HepG2 (cell line): ENCODE measurements around the gene FIS1. TPM values are rescaled to one million over a fixed set of nuclear protein-coding genes. Genes with fewer than 3 reads are reported as not detected.

Experiments used
- MED13 ChIP-seq: sonication (generic); formaldehyde crosslinking; IDR thresholded peaks from 2 replicates; pipeline ENCODE4 v1.5.0; 2020; ENCODE audit warnings: missing genetic modification reagents
- ZMYM3 ChIP-seq: sonication (generic); formaldehyde crosslinking; IDR thresholded peaks from 2 replicates; pipeline ENCODE4 v1.5.1; 2020; ENCODE audit warnings: mild to moderate bottlenecking, missing genetic modification reagents
- polyA plus RNA-seq, 8 experiments: library from polyadenylated mRNA; depleted of rRNA in 3 of 8; stranded (reverse) in 7 of 8; unstranded in 1 of 8; fragments of >200 nt; fragmentation: Illumina TruSeq in 4 of 8; extraction: Trizol in 4 of 8; gene quantifications; 2 replicates each; pipeline versions ENCODE4 v1.2.1 to v1.2.3, GENCODE V29; 2011 to 2016; ENCODE audit warnings: low read depth in 4 of 8, missing spikeins in 1 of 8, mixed read lengths in 1 of 8; ENCODE audit not compliant: insufficient read depth in 1 of 8
- total RNA-seq, 5 experiments: library from RNA; depleted of rRNA; stranded (reverse); fragments of >200 nt; fragmentation: Illumina TruSeq; extraction: Trizol; gene quantifications; 2 replicates each; pipeline ENCODE4 v1.2.3, GENCODE V29; 2016; ENCODE audit warnings: low read depth in 1 of 5
- TF ChIP-seq, protein P1 (sequence below), 2 experiments: sonication (generic) in 1 of 2; formaldehyde crosslinking in 1 of 2; IDR thresholded peaks; 2 replicates each; pipeline versions ENCODE4 v1.6.1 to v1.9.0; 2014 to 2022; ENCODE audit warnings: antibody characterized with exemption in 1 of 2, borderline replicate concordance in 1 of 2, inconsistent platforms in 1 of 2, low read depth in 1 of 2, missing genetic modification reagents in 1 of 2
- TF ChIP-seq, protein P2 (sequence below), 2 experiments: sonication (generic) in 1 of 2; formaldehyde crosslinking in 1 of 2; IDR thresholded peaks; 2 replicates each; pipeline versions ENCODE4 v1.4.0 to v1.6.1; 2016 to 2020; ENCODE audit warnings: borderline replicate concordance in 1 of 2, low read depth in 1 of 2, mild to moderate bottlenecking in 1 of 2, missing genetic modification reagents in 1 of 2
- TF ChIP-seq, protein P3 (sequence below): IDR thresholded peaks from 2 replicates; pipeline ENCODE4 v1.6.1; 2016; ENCODE audit warnings: missing compliant biosample characterization, missing genetic modification reagents, borderline replicate concordance

FIS1 gene
- total and polyA plus RNA-seq, 2 of the 13 experiments (the other 11 are each of a cell fraction or from before 2014, with no cell fraction given), result 97.5 to 101 TPM

DNA sequence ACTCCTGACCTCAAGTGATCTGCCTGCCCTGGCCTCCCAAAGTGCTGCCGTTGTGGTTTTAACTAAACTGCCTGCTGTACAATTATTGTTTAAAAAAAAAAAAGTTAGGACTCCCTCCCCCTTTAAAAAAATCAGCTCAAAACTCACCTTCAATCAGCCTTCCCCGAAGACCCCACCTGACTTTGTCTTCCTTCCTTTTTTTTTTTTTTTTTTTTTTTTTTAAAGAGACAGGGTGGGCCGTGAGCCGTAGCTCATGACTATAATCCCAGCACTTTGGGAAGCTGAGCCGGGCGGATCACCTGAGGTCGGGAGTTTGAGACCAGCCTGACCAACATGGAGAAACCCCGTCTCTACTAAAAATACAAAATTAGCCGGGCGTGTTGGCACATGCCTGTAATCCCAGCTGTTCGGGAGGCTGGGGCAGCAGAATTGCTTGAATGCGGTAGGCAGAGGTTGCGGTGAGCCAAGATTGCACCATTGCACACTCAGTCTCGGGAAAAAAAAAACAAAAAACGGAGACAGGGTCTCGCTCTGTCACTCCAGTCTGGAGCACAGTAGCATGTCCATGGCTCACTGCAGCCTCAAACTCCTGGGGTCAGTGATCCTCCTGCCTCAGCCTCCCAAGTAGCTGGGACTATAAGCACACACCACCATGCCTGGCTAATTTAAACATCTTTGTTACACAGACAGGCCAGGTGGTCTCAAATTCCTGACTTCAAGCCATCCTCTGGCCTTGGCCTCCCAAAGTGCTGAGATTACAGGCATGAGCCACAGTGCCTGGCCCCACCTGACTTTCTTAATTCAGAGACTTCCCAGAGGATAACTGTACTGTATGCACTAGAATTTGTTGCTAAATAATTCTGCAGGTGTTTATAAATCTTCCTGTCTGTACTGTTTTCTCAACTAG is 3.2 kb downstream of the FIS1 start (continued):
- TF ChIP-seq, protein P1, sequence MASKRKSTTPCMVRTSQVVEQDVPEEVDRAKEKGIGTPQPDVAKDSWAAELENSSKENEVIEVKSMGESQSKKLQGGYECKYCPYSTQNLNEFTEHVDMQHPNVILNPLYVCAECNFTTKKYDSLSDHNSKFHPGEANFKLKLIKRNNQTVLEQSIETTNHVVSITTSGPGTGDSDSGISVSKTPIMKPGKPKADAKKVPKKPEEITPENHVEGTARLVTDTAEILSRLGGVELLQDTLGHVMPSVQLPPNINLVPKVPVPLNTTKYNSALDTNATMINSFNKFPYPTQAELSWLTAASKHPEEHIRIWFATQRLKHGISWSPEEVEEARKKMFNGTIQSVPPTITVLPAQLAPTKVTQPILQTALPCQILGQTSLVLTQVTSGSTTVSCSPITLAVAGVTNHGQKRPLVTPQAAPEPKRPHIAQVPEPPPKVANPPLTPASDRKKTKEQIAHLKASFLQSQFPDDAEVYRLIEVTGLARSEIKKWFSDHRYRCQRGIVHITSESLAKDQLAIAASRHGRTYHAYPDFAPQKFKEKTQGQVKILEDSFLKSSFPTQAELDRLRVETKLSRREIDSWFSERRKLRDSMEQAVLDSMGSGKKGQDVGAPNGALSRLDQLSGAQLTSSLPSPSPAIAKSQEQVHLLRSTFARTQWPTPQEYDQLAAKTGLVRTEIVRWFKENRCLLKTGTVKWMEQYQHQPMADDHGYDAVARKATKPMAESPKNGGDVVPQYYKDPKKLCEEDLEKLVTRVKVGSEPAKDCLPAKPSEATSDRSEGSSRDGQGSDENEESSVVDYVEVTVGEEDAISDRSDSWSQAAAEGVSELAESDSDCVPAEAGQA (IDR thresholded peaks at IDR 0.05; ENCODE audit: low read depth), result no peak
- TF ChIP-seq, protein P1 (CRISPR knock-in tag; IDR thresholded peaks at IDR 0.05; ENCODE audit: borderline replicate concordance), result no peak
- no peak for TF ChIP-seq MED13 (CRISPR knock-in tag)
- TF ChIP-seq, protein P2, sequence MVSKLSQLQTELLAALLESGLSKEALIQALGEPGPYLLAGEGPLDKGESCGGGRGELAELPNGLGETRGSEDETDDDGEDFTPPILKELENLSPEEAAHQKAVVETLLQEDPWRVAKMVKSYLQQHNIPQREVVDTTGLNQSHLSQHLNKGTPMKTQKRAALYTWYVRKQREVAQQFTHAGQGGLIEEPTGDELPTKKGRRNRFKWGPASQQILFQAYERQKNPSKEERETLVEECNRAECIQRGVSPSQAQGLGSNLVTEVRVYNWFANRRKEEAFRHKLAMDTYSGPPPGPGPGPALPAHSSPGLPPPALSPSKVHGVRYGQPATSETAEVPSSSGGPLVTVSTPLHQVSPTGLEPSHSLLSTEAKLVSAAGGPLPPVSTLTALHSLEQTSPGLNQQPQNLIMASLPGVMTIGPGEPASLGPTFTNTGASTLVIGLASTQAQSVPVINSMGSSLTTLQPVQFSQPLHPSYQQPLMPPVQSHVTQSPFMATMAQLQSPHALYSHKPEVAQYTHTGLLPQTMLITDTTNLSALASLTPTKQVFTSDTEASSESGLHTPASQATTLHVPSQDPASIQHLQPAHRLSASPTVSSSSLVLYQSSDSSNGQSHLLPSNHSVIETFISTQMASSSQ (IDR thresholded peaks at IDR 0.05; ENCODE audit: low read depth), result no peak
- TF ChIP-seq, protein P2 (CRISPR knock-in tag; IDR thresholded peaks at IDR 0.05; ENCODE audit: borderline replicate concordance), result no peak
- TF ChIP-seq, protein P3, sequence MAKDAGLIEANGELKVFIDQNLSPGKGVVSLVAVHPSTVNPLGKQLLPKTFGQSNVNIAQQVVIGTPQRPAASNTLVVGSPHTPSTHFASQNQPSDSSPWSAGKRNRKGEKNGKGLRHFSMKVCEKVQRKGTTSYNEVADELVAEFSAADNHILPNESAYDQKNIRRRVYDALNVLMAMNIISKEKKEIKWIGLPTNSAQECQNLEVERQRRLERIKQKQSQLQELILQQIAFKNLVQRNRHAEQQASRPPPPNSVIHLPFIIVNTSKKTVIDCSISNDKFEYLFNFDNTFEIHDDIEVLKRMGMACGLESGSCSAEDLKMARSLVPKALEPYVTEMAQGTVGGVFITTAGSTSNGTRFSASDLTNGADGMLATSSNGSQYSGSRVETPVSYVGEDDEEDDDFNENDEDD, result no peak
- TF ChIP-seq ZMYM3, result no peak
